Measurements from ENCODE around the gene ATP13A5.

DNA sequence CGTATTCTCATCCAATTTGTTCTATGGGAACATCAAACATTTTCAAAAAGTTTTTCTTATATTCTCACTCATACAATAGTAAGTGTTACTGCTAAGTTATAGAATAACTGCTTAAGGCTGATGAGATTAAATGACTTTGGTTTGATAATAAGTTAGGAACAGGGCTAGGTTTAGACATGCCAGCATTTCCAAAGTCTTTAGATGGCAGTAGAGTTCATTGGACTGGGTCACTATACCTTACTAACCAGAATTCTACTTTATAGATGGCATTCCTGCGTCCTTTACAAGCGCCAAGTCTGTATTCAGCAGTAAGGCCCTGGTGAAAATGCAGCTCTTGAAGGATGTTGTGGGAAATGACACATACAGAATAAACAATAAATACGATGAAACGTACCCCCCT lies 115.8 kb downstream of the ATP13A5 start:
- TF ChIP-seq EZH2 (IDR thresholded peaks at IDR 0.05; ENCODE audit: low read depth, unreplicated experiment) (no peak), STAT1 (IDR thresholded peaks at IDR 0.05; ENCODE audit: unreplicated experiment) (no peak), EZH2phosphoT487 (IDR thresholded peaks at IDR 0.05; ENCODE audit: unreplicated experiment) (no peak), POLR2AphosphoS5 (IDR thresholded peaks at IDR 0.05; ENCODE audit: low read depth) (no peak), CREB1 (CRISPR knock-in tag; IDR thresholded peaks at IDR 0.05; ENCODE audit: low read depth) (no peak), ZNF114 (CRISPR knock-in tag; IDR thresholded peaks at IDR 0.05) (no peak), ZNF331 (CRISPR knock-in tag; IDR thresholded peaks at IDR 0.05; ENCODE audit: low read depth) (no peak), JUNB (IDR thresholded peaks at IDR 0.05; ENCODE audit: unreplicated experiment) (no peak)
- TF ChIP-seq, protein P1, sequence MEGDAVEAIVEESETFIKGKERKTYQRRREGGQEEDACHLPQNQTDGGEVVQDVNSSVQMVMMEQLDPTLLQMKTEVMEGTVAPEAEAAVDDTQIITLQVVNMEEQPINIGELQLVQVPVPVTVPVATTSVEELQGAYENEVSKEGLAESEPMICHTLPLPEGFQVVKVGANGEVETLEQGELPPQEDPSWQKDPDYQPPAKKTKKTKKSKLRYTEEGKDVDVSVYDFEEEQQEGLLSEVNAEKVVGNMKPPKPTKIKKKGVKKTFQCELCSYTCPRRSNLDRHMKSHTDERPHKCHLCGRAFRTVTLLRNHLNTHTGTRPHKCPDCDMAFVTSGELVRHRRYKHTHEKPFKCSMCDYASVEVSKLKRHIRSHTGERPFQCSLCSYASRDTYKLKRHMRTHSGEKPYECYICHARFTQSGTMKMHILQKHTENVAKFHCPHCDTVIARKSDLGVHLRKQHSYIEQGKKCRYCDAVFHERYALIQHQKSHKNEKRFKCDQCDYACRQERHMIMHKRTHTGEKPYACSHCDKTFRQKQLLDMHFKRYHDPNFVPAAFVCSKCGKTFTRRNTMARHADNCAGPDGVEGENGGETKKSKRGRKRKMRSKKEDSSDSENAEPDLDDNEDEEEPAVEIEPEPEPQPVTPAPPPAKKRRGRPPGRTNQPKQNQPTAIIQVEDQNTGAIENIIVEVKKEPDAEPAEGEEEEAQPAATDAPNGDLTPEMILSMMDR (conservative IDR thresholded peaks at IDR 0.05; ENCODE audit: low read depth in 2 of 2), result no peak; a peak in 1 of 4 replicates
- TF ChIP-seq, protein P2, sequence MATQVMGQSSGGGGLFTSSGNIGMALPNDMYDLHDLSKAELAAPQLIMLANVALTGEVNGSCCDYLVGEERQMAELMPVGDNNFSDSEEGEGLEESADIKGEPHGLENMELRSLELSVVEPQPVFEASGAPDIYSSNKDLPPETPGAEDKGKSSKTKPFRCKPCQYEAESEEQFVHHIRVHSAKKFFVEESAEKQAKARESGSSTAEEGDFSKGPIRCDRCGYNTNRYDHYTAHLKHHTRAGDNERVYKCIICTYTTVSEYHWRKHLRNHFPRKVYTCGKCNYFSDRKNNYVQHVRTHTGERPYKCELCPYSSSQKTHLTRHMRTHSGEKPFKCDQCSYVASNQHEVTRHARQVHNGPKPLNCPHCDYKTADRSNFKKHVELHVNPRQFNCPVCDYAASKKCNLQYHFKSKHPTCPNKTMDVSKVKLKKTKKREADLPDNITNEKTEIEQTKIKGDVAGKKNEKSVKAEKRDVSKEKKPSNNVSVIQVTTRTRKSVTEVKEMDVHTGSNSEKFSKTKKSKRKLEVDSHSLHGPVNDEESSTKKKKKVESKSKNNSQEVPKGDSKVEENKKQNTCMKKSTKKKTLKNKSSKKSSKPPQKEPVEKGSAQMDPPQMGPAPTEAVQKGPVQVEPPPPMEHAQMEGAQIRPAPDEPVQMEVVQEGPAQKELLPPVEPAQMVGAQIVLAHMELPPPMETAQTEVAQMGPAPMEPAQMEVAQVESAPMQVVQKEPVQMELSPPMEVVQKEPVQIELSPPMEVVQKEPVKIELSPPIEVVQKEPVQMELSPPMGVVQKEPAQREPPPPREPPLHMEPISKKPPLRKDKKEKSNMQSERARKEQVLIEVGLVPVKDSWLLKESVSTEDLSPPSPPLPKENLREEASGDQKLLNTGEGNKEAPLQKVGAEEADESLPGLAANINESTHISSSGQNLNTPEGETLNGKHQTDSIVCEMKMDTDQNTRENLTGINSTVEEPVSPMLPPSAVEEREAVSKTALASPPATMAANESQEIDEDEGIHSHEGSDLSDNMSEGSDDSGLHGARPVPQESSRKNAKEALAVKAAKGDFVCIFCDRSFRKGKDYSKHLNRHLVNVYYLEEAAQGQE (IDR thresholded peaks at IDR 0.05; ENCODE audit: unreplicated experiment), result no peak
- TF ChIP-seq, protein P3, sequence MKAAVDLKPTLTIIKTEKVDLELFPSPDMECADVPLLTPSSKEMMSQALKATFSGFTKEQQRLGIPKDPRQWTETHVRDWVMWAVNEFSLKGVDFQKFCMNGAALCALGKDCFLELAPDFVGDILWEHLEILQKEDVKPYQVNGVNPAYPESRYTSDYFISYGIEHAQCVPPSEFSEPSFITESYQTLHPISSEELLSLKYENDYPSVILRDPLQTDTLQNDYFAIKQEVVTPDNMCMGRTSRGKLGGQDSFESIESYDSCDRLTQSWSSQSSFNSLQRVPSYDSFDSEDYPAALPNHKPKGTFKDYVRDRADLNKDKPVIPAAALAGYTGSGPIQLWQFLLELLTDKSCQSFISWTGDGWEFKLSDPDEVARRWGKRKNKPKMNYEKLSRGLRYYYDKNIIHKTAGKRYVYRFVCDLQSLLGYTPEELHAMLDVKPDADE (IDR thresholded peaks at IDR 0.05), result no peak
- TF ChIP-seq, protein P4, sequence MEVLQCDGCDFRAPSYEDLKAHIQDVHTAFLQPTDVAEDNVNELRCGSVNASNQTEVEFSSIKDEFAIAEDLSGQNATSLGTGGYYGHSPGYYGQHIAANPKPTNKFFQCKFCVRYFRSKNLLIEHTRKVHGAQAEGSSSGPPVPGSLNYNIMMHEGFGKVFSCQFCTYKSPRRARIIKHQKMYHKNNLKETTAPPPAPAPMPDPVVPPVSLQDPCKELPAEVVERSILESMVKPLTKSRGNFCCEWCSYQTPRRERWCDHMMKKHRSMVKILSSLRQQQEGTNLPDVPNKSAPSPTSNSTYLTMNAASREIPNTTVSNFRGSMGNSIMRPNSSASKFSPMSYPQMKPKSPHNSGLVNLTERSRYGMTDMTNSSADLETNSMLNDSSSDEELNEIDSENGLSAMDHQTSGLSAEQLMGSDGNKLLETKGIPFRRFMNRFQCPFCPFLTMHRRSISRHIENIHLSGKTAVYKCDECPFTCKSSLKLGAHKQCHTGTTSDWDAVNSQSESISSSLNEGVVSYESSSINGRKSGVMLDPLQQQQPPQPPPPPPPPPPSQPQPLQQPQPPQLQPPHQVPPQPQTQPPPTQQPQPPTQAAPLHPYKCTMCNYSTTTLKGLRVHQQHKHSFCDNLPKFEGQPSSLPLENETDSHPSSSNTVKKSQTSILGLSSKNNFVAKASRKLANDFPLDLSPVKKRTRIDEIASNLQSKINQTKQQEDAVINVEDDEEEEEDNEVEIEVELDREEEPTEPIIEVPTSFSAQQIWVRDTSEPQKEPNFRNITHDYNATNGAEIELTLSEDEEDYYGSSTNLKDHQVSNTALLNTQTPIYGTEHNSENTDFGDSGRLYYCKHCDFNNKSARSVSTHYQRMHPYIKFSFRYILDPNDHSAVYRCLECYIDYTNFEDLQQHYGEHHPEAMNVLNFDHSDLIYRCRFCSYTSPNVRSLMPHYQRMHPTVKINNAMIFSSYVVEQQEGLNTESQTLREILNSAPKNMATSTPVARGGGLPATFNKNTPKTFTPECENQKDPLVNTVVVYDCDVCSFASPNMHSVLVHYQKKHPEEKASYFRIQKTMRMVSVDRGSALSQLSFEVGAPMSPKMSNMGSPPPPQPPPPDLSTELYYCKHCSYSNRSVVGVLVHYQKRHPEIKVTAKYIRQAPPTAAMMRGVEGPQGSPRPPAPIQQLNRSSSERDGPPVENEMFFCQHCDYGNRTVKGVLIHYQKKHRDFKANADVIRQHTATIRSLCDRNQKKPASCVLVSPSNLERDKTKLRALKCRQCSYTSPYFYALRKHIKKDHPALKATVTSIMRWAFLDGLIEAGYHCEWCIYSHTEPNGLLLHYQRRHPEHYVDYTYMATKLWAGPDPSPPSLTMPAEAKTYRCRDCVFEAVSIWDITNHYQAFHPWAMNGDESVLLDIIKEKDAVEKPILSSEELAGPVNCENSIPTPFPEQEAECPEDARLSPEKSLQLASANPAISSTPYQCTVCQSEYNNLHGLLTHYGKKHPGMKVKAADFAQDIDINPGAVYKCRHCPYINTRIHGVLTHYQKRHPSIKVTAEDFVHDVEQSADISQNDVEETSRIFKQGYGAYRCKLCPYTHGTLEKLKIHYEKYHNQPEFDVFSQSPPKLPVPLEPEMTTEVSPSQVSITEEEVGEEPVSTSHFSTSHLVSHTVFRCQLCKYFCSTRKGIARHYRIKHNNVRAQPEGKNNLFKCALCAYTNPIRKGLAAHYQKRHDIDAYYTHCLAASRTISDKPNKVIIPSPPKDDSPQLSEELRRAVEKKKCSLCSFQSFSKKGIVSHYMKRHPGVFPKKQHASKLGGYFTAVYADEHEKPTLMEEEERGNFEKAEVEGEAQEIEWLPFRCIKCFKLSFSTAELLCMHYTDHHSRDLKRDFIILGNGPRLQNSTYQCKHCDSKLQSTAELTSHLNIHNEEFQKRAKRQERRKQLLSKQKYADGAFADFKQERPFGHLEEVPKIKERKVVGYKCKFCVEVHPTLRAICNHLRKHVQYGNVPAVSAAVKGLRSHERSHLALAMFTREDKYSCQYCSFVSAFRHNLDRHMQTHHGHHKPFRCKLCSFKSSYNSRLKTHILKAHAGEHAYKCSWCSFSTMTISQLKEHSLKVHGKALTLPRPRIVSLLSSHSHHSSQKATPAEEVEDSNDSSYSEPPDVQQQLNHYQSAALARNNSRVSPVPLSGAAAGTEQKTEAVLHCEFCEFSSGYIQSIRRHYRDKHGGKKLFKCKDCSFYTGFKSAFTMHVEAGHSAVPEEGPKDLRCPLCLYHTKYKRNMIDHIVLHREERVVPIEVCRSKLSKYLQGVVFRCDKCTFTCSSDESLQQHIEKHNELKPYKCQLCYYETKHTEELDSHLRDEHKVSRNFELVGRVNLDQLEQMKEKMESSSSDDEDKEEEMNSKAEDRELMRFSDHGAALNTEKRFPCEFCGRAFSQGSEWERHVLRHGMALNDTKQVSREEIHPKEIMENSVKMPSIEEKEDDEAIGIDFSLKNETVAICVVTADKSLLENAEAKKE (CRISPR knock-in tag; IDR thresholded peaks at IDR 0.05), result no peak
